ENCODE data around the gene CEACAM1. TPM values are rescaled to one million over a fixed set of nuclear protein-coding genes. Genes with fewer than 3 reads are reported as not detected.
"Not testable (repeated sequence)": the region's sequence is repeated elsewhere in the genome, so short reads cannot be mapped to it uniquely, and the experiment has no call there.

Gene CEACAM1
- total and polyA plus RNA-seq, 8 donors, result 5.6 to 24.0 (median 7.3) TPM

DNA sequence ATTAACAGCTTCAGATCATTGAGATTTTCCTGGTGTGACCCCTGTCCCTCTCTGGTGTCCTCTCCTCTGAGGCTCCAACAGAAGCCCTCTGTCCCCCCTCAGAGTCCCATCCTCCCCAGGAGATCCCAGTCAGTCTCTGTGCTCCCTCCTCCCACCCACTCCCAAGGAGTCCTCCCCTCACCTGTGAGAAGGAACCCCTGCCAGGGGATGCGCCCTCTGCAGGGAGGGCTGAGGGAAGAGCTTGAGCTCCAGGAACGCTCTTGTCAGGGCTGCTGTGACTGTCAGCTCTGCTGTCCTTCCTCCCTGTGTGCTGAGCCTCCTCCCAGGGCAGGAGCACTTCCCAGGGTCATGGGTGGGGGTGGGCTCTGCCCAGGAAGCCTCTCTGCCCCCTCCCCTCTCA lies 33.2 kb upstream of the CEACAM1 start:
- TF ChIP-seq, protein P1, sequence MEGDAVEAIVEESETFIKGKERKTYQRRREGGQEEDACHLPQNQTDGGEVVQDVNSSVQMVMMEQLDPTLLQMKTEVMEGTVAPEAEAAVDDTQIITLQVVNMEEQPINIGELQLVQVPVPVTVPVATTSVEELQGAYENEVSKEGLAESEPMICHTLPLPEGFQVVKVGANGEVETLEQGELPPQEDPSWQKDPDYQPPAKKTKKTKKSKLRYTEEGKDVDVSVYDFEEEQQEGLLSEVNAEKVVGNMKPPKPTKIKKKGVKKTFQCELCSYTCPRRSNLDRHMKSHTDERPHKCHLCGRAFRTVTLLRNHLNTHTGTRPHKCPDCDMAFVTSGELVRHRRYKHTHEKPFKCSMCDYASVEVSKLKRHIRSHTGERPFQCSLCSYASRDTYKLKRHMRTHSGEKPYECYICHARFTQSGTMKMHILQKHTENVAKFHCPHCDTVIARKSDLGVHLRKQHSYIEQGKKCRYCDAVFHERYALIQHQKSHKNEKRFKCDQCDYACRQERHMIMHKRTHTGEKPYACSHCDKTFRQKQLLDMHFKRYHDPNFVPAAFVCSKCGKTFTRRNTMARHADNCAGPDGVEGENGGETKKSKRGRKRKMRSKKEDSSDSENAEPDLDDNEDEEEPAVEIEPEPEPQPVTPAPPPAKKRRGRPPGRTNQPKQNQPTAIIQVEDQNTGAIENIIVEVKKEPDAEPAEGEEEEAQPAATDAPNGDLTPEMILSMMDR (IDR thresholded peaks at IDR 0.05), result no peak
- DNase-seq, result no peak
- intact Hi-C loops (cut with DNase I), result no loop called here
- Histone ChIP-seq H3K27me3 (peaks cover 0 to 49% of the 10 kb centered on the region in 2 donors), H3K4me1 (peaks cover 0 to 10% of the 10 kb centered on the region in 2 donors), H3K36me3 (no peaks in the 10 kb centered on the region), H3K4me3 (no peak overlapping the region), H3K27ac (no peak overlapping the region), H3K9me3 (no peaks in the 10 kb centered on the region)
- ATAC-seq, result no peak

DNA sequence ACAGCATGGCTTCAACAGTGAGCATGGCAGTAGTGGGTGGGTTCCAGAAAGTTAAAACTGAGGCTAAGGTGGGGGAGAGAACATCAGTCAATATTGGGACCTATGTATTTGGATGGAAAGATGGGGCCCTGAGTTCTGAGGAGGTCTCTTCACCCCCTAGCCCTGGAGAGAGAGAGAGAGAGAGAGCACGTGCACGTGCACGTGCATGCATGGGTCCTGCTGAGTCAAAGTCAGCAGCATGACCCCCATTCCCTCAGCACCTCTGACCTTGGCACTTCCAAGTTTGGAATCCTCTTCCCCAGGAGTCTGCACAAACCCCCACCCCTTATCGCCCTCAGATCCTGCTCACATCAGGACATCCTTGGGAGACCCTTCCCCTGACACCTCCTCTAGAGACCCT lies 32.5 kb upstream of the CEACAM1 start:
- H3K27ac ChIP-seq, result no peak overlapping the region
- no peak overlapping the region for H3K4me3 ChIP-seq
- no peak for DNase-seq
- H3K9me3 ChIP-seq, result no peaks in the 10 kb centered on the region
- TF ChIP-seq, protein P1 (IDR thresholded peaks at IDR 0.05), result no peak
- intact Hi-C loops (cut with DNase I), result no loop called here
- no peaks in the 10 kb centered on the region for H3K36me3 ChIP-seq
- no peak for ATAC-seq
- peaks cover 0 to 18% of the 10 kb centered on the region in 2 donors for H3K4me1 ChIP-seq
- peaks cover 0 to 56% of the 10 kb centered on the region in 2 donors for H3K27me3 ChIP-seq

DNA sequence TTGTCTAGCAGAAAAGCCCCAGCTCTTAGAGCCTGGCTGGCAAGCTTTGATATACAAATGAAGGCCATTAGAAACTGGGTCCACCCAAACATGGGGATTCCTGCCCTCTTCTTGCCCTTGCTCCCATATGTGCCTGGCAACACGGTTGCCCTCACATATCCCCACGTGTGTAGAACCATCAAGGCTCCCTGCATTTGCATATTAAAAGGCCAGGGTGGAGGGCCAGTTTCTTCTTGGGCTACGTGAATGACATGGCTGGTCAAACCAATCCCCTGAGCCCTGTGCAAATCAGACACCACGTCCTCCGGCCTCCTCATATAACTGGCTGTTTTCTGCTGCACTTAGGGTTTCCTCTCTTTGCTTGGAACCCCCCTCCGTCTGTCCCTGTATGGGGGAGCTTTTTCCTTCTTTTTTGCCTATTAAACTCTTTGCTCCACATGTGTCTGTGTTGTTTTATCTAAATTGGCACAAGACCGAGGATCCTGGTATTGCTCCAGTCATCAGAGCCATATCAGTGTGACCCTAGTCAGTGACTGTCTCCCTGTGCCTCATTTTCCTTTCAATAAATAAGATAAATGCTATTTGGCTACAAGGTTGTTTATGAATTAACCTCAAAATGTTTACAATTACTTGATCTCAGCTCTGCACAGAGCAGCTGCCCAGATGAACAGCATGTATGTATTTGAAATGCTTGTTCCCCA lies 30.3 kb upstream of the CEACAM1 start:
- Histone ChIP-seq H3K27ac (no peak overlapping the region), H3K9me3 (no peaks in the 10 kb centered on the region), H3K4me1 (peaks cover 0 to 32% of the 10 kb centered on the region in 2 donors), H3K4me3 (no peak overlapping the region), H3K27me3 (peaks cover 0 to 74% of the 10 kb centered on the region in 2 donors), H3K36me3 (no peaks in the 10 kb centered on the region)
- DNase-seq (no peak), ATAC-seq (no peak)
- TF ChIP-seq, protein P1 (IDR thresholded peaks at IDR 0.05), result no peak
- intact Hi-C loops (cut with DNase I), result no loop called here

DNA sequence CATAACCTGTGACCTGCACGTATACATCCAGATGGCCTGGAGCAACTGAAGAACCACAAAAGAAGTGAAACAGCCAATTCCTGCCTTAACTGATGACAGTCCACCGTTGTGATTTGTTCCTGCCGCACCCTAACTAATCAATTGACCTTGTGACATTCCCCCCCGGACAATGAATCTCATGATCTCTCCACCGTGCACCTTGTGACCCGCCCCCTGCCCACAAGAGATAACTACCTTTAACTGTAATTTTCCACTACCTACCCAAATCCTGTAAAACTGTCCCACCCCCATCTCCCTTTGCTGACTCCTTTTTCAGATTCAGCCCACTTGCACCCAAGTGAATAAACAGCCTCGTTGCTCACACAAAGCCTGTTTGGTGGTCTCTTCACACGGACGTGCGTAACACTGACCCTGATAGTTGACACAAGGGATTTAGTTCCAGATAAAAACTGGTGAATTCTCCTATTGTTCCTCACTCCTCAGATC lies 29.1 kb upstream of the CEACAM1 start:
- peaks cover 0 to 75% of the 10 kb centered on the region in 2 donors for H3K27me3 ChIP-seq
- peaks cover 0 to 41% of the 10 kb centered on the region in 2 donors for H3K4me1 ChIP-seq
- H3K27ac ChIP-seq; ATAC-seq; DNase-seq; H3K4me3 ChIP-seq; H3K9me3 ChIP-seq; intact Hi-C loops (cut with DNase I); H3K36me3 ChIP-seq: not testable (repeated sequence)

DNA sequence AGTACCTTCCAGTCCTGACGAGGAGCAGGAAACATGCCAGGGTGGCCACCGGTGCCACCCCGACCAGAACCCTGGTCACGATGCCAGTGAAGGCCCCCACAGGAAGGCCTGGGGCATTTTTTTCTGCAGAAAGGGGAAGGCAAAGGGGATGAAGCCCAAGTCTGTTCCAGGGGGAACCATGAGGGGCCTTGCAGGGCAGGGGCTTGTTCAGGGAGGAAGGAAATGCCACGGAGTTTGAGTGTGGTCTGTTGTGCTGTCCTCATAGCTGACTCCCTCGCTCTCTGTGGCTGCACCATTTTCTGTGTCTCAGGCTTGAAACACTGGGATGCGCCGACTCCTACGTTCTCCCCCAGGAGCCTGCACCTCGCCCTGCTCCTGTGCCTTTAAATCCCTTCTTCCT lies 27.5 kb upstream of the CEACAM1 start:
- no peaks in the 10 kb centered on the region for H3K36me3 ChIP-seq
- intact Hi-C loops (cut with DNase I), result no loop called here
- ATAC-seq (no peak), DNase-seq (no peak)
- no peak overlapping the region for H3K27ac ChIP-seq
- H3K27me3 ChIP-seq, result peaks cover 0 to 75% of the 10 kb centered on the region in 2 donors
- TF ChIP-seq, protein P1 (IDR thresholded peaks at IDR 0.05), result no peak
- H3K4me3 ChIP-seq, result no peak overlapping the region
- H3K9me3 ChIP-seq, result no peaks in the 10 kb centered on the region
- H3K4me1 ChIP-seq, result peaks cover 0 to 42% of the 10 kb centered on the region in 2 donors

Measured in left lung (tissue), 10 donors.